Suprapubic skin (tissue), 4 donors: Measurements from ENCODE around the gene GRM7.

Experiments used
- EP300 ChIP-seq: sonication (generic); formaldehyde crosslinking; IDR thresholded peaks from one replicate; pipeline ENCODE4 v1.6.1; 2017; ENCODE audit warnings: antibody characterized with exemption
- POLR2A ChIP-seq, 2 donors: fragments of 450-650 bp; IDR thresholded peaks; one replicate each; pipeline ENCODE4 v1.6.1; 2017; ENCODE audit warnings: antibody characterized with exemption in 2 of 2, mild to moderate bottlenecking in 2 of 2, moderate library complexity in 2 of 2
- POLR2AphosphoS5 ChIP-seq, 3 donors: sonication (generic); formaldehyde crosslinking; IDR thresholded peaks; one replicate each; pipeline ENCODE4 v1.6.1; 2017; ENCODE audit warnings: antibody characterized with exemption in 3 of 3
- TF ChIP-seq, protein P1 (sequence below), 2 donors: fragments of 200-600 bp in 1 of 2; fragments of 450-650 bp in 1 of 2; sonication (generic) in 1 of 2; IDR thresholded peaks; one replicate each; pipeline ENCODE4 v1.5.1; 2016 to 2019; ENCODE audit warnings: antibody characterized with exemption in 2 of 2, mild to moderate bottlenecking in 1 of 2, moderate library complexity in 1 of 2

DNA sequence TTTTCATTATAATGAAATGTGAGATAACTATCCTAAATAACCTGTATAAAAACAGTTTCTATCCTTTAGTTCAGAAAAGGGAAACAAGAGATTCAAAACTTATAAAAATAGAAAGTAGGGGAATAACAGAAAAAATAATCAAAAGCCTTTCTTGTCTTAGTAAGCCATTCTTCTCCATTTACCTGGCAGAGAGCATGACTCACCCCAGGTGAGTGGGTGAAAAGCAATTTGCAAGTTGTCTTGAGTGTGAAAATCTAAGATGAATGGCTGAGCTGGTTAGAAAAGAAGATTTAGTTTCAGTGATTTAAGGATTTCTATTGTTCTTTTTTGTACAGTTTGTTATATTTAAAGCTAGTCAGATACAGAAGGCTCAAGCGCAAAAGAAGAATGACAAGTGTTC, 702.0 kb downstream of the GRM7 start:
- no peak for TF ChIP-seq EP300
- TF ChIP-seq, protein P1, sequence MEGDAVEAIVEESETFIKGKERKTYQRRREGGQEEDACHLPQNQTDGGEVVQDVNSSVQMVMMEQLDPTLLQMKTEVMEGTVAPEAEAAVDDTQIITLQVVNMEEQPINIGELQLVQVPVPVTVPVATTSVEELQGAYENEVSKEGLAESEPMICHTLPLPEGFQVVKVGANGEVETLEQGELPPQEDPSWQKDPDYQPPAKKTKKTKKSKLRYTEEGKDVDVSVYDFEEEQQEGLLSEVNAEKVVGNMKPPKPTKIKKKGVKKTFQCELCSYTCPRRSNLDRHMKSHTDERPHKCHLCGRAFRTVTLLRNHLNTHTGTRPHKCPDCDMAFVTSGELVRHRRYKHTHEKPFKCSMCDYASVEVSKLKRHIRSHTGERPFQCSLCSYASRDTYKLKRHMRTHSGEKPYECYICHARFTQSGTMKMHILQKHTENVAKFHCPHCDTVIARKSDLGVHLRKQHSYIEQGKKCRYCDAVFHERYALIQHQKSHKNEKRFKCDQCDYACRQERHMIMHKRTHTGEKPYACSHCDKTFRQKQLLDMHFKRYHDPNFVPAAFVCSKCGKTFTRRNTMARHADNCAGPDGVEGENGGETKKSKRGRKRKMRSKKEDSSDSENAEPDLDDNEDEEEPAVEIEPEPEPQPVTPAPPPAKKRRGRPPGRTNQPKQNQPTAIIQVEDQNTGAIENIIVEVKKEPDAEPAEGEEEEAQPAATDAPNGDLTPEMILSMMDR (IDR thresholded peaks at IDR 0.05), result no peak
- no peak for TF ChIP-seq POLR2AphosphoS5 (IDR thresholded peaks at IDR 0.05)
- TF ChIP-seq POLR2A (IDR thresholded peaks at IDR 0.05), result no peak
